Activated naive CD4-positive, alpha-beta T cell treated with anti-CD3 and anti-CD28 coated beads, Interleukin-2, amount 10 ng/mL, durations not matched to agents 7 days and 5 days (primary cell): ENCODE data around the gene KIF23.

Source experiments
- CTCF ChIA-PET: fragments of 350-600 bp; sonication (Branson Sonifier 250); formaldehyde crosslinking; loops from one replicate; lab custom pipeline; 2021; ENCODE audit warnings: antibody characterized with exemption; lab: Charles Lee
- DNase-seq: peaks from one replicate; pipeline ENCODE4 v3.0.0-alpha.2; 2020
- H3K27ac Mint-ChIP-seq: one replicate; pipeline ENCODE4 v1.8.0; 2021; ENCODE audit warnings: mild to moderate bottlenecking, moderate library complexity, mixed read lengths
- H3K27me3 Mint-ChIP-seq: one replicate; pipeline ENCODE4 v1.8.0; 2021; ENCODE audit warnings: mild to moderate bottlenecking, mixed read lengths
- H3K36me3 Mint-ChIP-seq: one replicate; pipeline ENCODE4 v1.8.0; 2021; ENCODE audit warnings: mixed read lengths
- H3K4me1 Mint-ChIP-seq: one replicate; pipeline ENCODE4 v1.8.0; 2021; ENCODE audit warnings: mixed read lengths
- H3K4me3 Mint-ChIP-seq: one replicate; pipeline ENCODE4 v1.8.0; 2021; ENCODE audit warnings: mild to moderate bottlenecking, moderate library complexity, mixed read lengths
- H3K9me3 Mint-ChIP-seq: one replicate; pipeline ENCODE4 v1.8.0; 2021; ENCODE audit warnings: mixed read lengths

The KIF23 gene

GRCh38 chr15:69456208-69457166 is 42.3 kb downstream of the KIF23 start:
- H3K4me1 Mint-ChIP-seq, result peaks cover 37% of the 10 kb centered on the region
- H3K4me3 Mint-ChIP-seq, result no peak overlapping the region
- H3K9me3 Mint-ChIP-seq, result no peaks in the 10 kb centered on the region
- peaks cover 38% of the 10 kb centered on the region for H3K36me3 Mint-ChIP-seq
- CTCF ChIA-PET, result interaction anchor here (0.6 to 1.1 kb wide), 2 partner anchors 9 to 397 kb away, joined by 3 read pairs; no protein-coding TSS in a partner anchor
- no peak for DNase-seq
- H3K27me3 Mint-ChIP-seq, result no peaks in the 10 kb centered on the region
- H3K27ac Mint-ChIP-seq, result no peak overlapping the region

GRCh38 chr15:69457304-69458280 is 43.4 kb downstream of the KIF23 start:
- peaks cover 38% of the 10 kb centered on the region for H3K36me3 Mint-ChIP-seq
- no peaks in the 10 kb centered on the region for H3K27me3 Mint-ChIP-seq
- H3K9me3 Mint-ChIP-seq, result no peaks in the 10 kb centered on the region
- peak overlapping the region; percentile 1 for H3K27ac Mint-ChIP-seq
- DNase-seq, result no peak
- no peak overlapping the region for H3K4me3 Mint-ChIP-seq
- H3K4me1 Mint-ChIP-seq, result peaks cover 36% of the 10 kb centered on the region
- CTCF ChIA-PET, result interaction anchor here (1.2 kb wide), 1 partner anchor 9 kb away, joined by 4 read pairs; no protein-coding TSS in a partner anchor

- Mint-ChIP-seq H3K4me1 (peaks cover 44% of the 10 kb centered on the region), H3K27ac (no peak overlapping the region), H3K36me3 (peaks cover 29% of the 10 kb centered on the region), H3K27me3 (peaks cover 4% of the 10 kb centered on the region), H3K9me3 (no peaks in the 10 kb centered on the region), H3K4me3 (no peak overlapping the region)
- DNase-seq, result no peak
- CTCF ChIA-PET, result interaction anchor here (0.7 kb wide), 1 partner anchor 116 kb away, joined by 3 read pairs; no protein-coding TSS in a partner anchor
Observed at GRCh38 chr15:69459066-69459465, 44.9 kb downstream of the KIF23 start.

- no peaks in the 10 kb centered on the region for H3K9me3 Mint-ChIP-seq
- H3K4me1 Mint-ChIP-seq, result peaks cover 32% of the 10 kb centered on the region
- peaks cover 15% of the 10 kb centered on the region for H3K36me3 Mint-ChIP-seq
- H3K27me3 Mint-ChIP-seq, result peaks cover 9% of the 10 kb centered on the region
- no peak for DNase-seq
- no peak overlapping the region for H3K4me3 Mint-ChIP-seq
- no peak overlapping the region for H3K27ac Mint-ChIP-seq
- CTCF ChIA-PET, result no interaction called here
Observed at GRCh38 chr15:69460481-69460880, 46.3 kb downstream of the KIF23 start.

GRCh38 chr15:69462030-69462492 is 47.9 kb downstream of the KIF23 start:
- H3K4me3 Mint-ChIP-seq, result peak overlapping the region; percentile 81
- no peak overlapping the region for H3K27ac Mint-ChIP-seq
- no peak for DNase-seq
- CTCF ChIA-PET, result interaction anchor here (0.9 to 2.4 kb wide), 12 partner anchors 9 to 1044 kb away, joined by 3 to 26 read pairs (median 4); partner anchors contain the start of gene RPLP1
- peaks cover 4% of the 10 kb centered on the region for H3K36me3 Mint-ChIP-seq
- H3K9me3 Mint-ChIP-seq, result no peaks in the 10 kb centered on the region
- H3K27me3 Mint-ChIP-seq, result peaks cover 16% of the 10 kb centered on the region
- H3K4me1 Mint-ChIP-seq, result peaks cover 34% of the 10 kb centered on the region

GRCh38 chr15:69462493-69463181 is 48.5 kb downstream of the KIF23 start:
- CTCF ChIA-PET, result interaction anchor here (0.6 to 2.4 kb wide), 16 partner anchors 10 to 1044 kb away, joined by 3 to 26 read pairs (median 3); partner anchors contain the start of gene RPLP1
- no peaks in the 10 kb centered on the region for H3K9me3 Mint-ChIP-seq
- peak overlapping the region; percentile 81 for H3K4me3 Mint-ChIP-seq
- no peak overlapping the region for H3K27ac Mint-ChIP-seq
- H3K4me1 Mint-ChIP-seq, result peaks cover 38% of the 10 kb centered on the region
- peaks cover 19% of the 10 kb centered on the region for H3K27me3 Mint-ChIP-seq
- DNase-seq, result peak; percentile 93
- no peaks in the 10 kb centered on the region for H3K36me3 Mint-ChIP-seq

GRCh38 chr15:69463182-69463756 is 49.1 kb downstream of the KIF23 start:
- Mint-ChIP-seq H3K4me1 (peaks cover 44% of the 10 kb centered on the region), H3K27ac (no peak overlapping the region), H3K36me3 (no peaks in the 10 kb centered on the region), H3K27me3 (peaks cover 21% of the 10 kb centered on the region), H3K4me3 (peak overlapping the region; percentile 81), H3K9me3 (no peaks in the 10 kb centered on the region)
- DNase-seq, result no peak
- CTCF ChIA-PET, result interaction anchor here (0.6 to 2.4 kb wide), 16 partner anchors 9 to 1043 kb away, joined by 3 to 26 read pairs (median 3); partner anchors contain the start of gene RPLP1

- Mint-ChIP-seq H3K27me3 (peaks cover 25% of the 10 kb centered on the region), H3K4me3 (no peak overlapping the region), H3K9me3 (no peaks in the 10 kb centered on the region), H3K27ac (no peak overlapping the region), H3K36me3 (no peaks in the 10 kb centered on the region), H3K4me1 (peaks cover 62% of the 10 kb centered on the region)
- no peak for DNase-seq
- CTCF ChIA-PET, result interaction anchor here (1.4 to 1.6 kb wide), 3 partner anchors 9 to 601 kb away, joined by 3 to 7 read pairs (median 3); partner anchors contain the start of gene RPLP1
Observed at GRCh38 chr15:69465253-69465652, 51.1 kb downstream of the KIF23 start.

- no peak for DNase-seq
- Mint-ChIP-seq H3K4me3 (no peak overlapping the region), H3K27ac (no peak overlapping the region), H3K36me3 (no peaks in the 10 kb centered on the region), H3K4me1 (peaks cover 59% of the 10 kb centered on the region), H3K9me3 (no peaks in the 10 kb centered on the region), H3K27me3 (peaks cover 30% of the 10 kb centered on the region)
- CTCF ChIA-PET, result interaction anchor here (1.0 to 1.3 kb wide), 3 partner anchors 9 to 1068 kb away, joined by 3 to 4 read pairs (median 4); no protein-coding TSS in a partner anchor
Observed at GRCh38 chr15:69466733-69467132, 52.6 kb downstream of the KIF23 start.

- Mint-ChIP-seq H3K36me3 (no peaks in the 10 kb centered on the region), H3K9me3 (no peaks in the 10 kb centered on the region), H3K27ac (peak overlapping the region; percentile 89), H3K4me1 (peaks cover 52% of the 10 kb centered on the region), H3K27me3 (peaks cover 34% of the 10 kb centered on the region), H3K4me3 (no peak overlapping the region)
- CTCF ChIA-PET, result interaction anchor here (0.7 to 1.6 kb wide), 6 partner anchors 9 to 1067 kb away, joined by 3 to 6 read pairs (median 3); no protein-coding TSS in a partner anchor
- no peak for DNase-seq
Observed at GRCh38 chr15:69467636-69468035, 53.5 kb downstream of the KIF23 start.

- CTCF ChIA-PET, result interaction anchor here (0.8 to 1.6 kb wide), 5 partner anchors 8 to 1066 kb away, joined by 3 to 6 read pairs (median 3); no protein-coding TSS in a partner anchor
- DNase-seq, result peak; percentile 85
- Mint-ChIP-seq H3K9me3 (no peaks in the 10 kb centered on the region), H3K4me3 (no peak overlapping the region), H3K27ac (peak overlapping the region; percentile 89), H3K27me3 (peaks cover 33% of the 10 kb centered on the region), H3K4me1 (peaks cover 43% of the 10 kb centered on the region), H3K36me3 (no peaks in the 10 kb centered on the region)
Observed at GRCh38 chr15:69468241-69469121, 54.3 kb downstream of the KIF23 start.
